Esophagus squamous epithelium (tissue), 5 donors: Measurements from ENCODE around the gene SCAMP3. TPM values are rescaled to one million over a fixed set of nuclear protein-coding genes. Genes with fewer than 3 reads are reported as not detected.

Source experiments
- DNase-seq: peaks from one replicate; lab custom pipeline; 2025; lab: John Stamatoyannopoulos, UW
- H3K27ac ChIP-seq, 4 donors: fragments of 200-600 bp; sonication (generic); one replicate each; pipeline ENCODE4 v1.5.1; 2016 to 2019; ENCODE audit warnings: mild to moderate bottlenecking in 1 of 4
- H3K27me3 ChIP-seq, 4 donors: fragments of 200-600 bp; sonication (generic); 1 replicate in 3 of 4; 2 replicates in 1 of 4; pipeline versions ENCODE4 v1.5.1 to v1.6.0; 2017 to 2021; ENCODE audit warnings: antibody characterized with exemption in 1 of 4
- H3K36me3 ChIP-seq, 3 donors: fragments of 200-600 bp; sonication (generic); one replicate each; pipeline ENCODE4 v1.5.1; 2016 to 2019
- H3K4me1 ChIP-seq, 3 donors: fragments of 200-600 bp; sonication (generic); one replicate each; pipeline ENCODE4 v1.5.1; 2017 to 2019
- H3K4me3 ChIP-seq, 4 donors: fragments of 200-600 bp; sonication (generic); 1 replicate in 3 of 4; 2 replicates in 1 of 4; pipeline ENCODE4 v1.5.1; 2016 to 2019; ENCODE audit warnings: mild to moderate bottlenecking in 2 of 4, moderate library complexity in 1 of 4
- H3K9me3 ChIP-seq, 3 donors: fragments of 200-600 bp; sonication (generic); one replicate each; pipeline ENCODE4 v1.5.1; 2016 to 2019
- CTCF ChIP-seq, 6 experiments: fragments of 450-650 bp in 4 of 6; fragments of 200-600 bp in 2 of 6; sonication (generic) in 2 of 6; IDR thresholded peaks; one replicate each; pipeline ENCODE4 v1.5.1; 2016 to 2019; ENCODE audit warnings: antibody characterized with exemption in 6 of 6, mild to moderate bottlenecking in 4 of 6, moderate library complexity in 4 of 6
- POLR2A ChIP-seq, 4 donors: fragments of 450-650 bp; IDR thresholded peaks; one replicate each; pipeline ENCODE4 v1.6.1; 2017; ENCODE audit warnings: antibody characterized with exemption in 4 of 4, mild to moderate bottlenecking in 4 of 4, moderate library complexity in 3 of 4
- WGBS, 2 donors: methylation state at CpG; one replicate each; pipeline ENCODE4 v1.1.5; 2018; 5-methylcytosine and 5-hydroxymethylcytosine counted together
- intact Hi-C: fragments of 100-400 bp; cut with DNase I; formaldehyde crosslinking; loops from one replicate; pipeline ENCODE4 v1.15.0; 2022
- total RNA-seq, 4 donors: library from RNA; depleted of rRNA; stranded (reverse); fragments of >200 nt; gene quantifications; one replicate each; pipeline ENCODE4 v1.1.0, GENCODE V29; 2016
- donor health status: DM: yes; HTN: yes; CAD: no.

SCAMP3 gene
- total RNA-seq, 4 donors from 2014 or later = 56.8 to 72.2 (median 60.1) TPM

GRCh38 chr1:155277902-155278688 lies 15.9 kb upstream of the SCAMP3 start:
- WGBS, 2 donors = 0 to 1% methylated on average over 7 to 11 of the region's 29 CpGs
- Histone ChIP-seq H3K27ac (peak overlapping the region; percentile 73 to 87 (median 81)), H3K4me1 (peaks cover 12 to 29% (median 29%) of the 10 kb centered on the region in 3 donors), H3K27me3 (no peaks in the 10 kb centered on the region), H3K36me3 (peaks cover 0 to 8% (median 0%) of the 10 kb centered on the region in 3 donors), H3K9me3 (no peaks in the 10 kb centered on the region), H3K4me3 (peak overlapping the region; percentile 69 to 80 (median 78))
- DNase-seq = no peak
- intact Hi-C loops = no loop called here
- TF ChIP-seq POLR2A (IDR thresholded peaks at IDR 0.05) = no peak
- peak in 2 of 6 experiments; percentile 24 to 48 for TF ChIP-seq CTCF (IDR thresholded peaks at IDR 0.05)

GRCh38 chr1:155277070-155277901 lies 15.1 kb upstream of the SCAMP3 start, which contains the start of gene HCN3:
TSS of gene HCN3 (plus strand) at chr1:155277463. CDS start at chr1:155277591, 128 bp downstream.
- Histone ChIP-seq H3K4me3 (peak within 1 kb of the TSS; percentile 69 to 80 (median 78)), H3K27ac (peak within 1 kb of the TSS; percentile 73 to 87 (median 81)), H3K36me3 (peaks cover 0 to 1% (median 0%) of the 10 kb centered on the region in 3 donors), H3K4me1 (peaks cover 15 to 33% (median 32%) of the 10 kb centered on the region in 3 donors), H3K27me3 (no peaks in the 10 kb centered on the region), H3K9me3 (no peaks in the 10 kb centered on the region)
- no peak for TF ChIP-seq POLR2A (IDR thresholded peaks at IDR 0.05)
- TF ChIP-seq CTCF (IDR thresholded peaks at IDR 0.05) = peak; percentile 60 to 80 (median 66)
- DNase-seq = peak; percentile 68
- intact Hi-C loops = no loop called here
- 2 to 5% methylated on average over 10 to 17 of the region's 68 CpGs for WGBS, 2 donors

- DNase-seq = peak; percentile 56
- peak within 1 kb of the TSS; percentile 55 to 85 (median 81) for H3K4me3 ChIP-seq
- peaks cover 13 to 32% (median 22%) of the 10 kb centered on the region in 3 donors for H3K36me3 ChIP-seq
- H3K27ac ChIP-seq = peak within 1 kb of the TSS; percentile 89 to 97 (median 94)
- no peaks in the 10 kb centered on the region for H3K9me3 ChIP-seq
- no peaks in the 10 kb centered on the region for H3K27me3 ChIP-seq
- intact Hi-C loops = no loop called here
- peaks cover 24 to 47% (median 31%) of the 10 kb centered on the region in 3 donors for H3K4me1 ChIP-seq
- WGBS, 2 donors = 33 to 53% methylated on average over 20 to 22 of the region's 61 CpGs
- TF ChIP-seq CTCF (IDR thresholded peaks at IDR 0.05) = peak in 1 of 6 experiments; percentile 28
- TF ChIP-seq POLR2A (IDR thresholded peaks at IDR 0.05) = peak in 2 of 4 donors; percentile 67 to 85
Observed at GRCh38 chr1:155273343-155274245, 11.4 kb upstream of the SCAMP3 start, which contains the start of gene CLK2. TSS of gene CLK2 (minus strand) at chr1:155273504. CDS start at chr1:155270977, 2,527 bp downstream.

GRCh38 chr1:155272466-155273342 lies 10.5 kb upstream of the SCAMP3 start:
- 5% methylated on average over 20 to 22 of the region's 44 CpGs for WGBS, 2 donors
- TF ChIP-seq CTCF (IDR thresholded peaks at IDR 0.05) = no peak
- TF ChIP-seq POLR2A (IDR thresholded peaks at IDR 0.05) = no peak
- H3K36me3 ChIP-seq = peaks cover 20 to 41% (median 31%) of the 10 kb centered on the region in 3 donors
- peak overlapping the region; percentile 55 to 85 (median 81) for H3K4me3 ChIP-seq
- intact Hi-C loops = no loop called here
- DNase-seq = no peak
- no peaks in the 10 kb centered on the region for H3K27me3 ChIP-seq
- H3K27ac ChIP-seq = peak overlapping the region; percentile 89 to 97 (median 94)
- H3K4me1 ChIP-seq = peaks cover 17 to 38% (median 22%) of the 10 kb centered on the region in 3 donors
- no peaks in the 10 kb centered on the region for H3K9me3 ChIP-seq
